Body of pancreas (tissue), 4 donors: ENCODE measurements around the gene SERPINB6. TPM values are rescaled to one million over a fixed set of nuclear protein-coding genes. Genes with fewer than 3 reads are reported as not detected.

Source experiments
- ATAC-seq: fragments of 150-250 bp; one replicate; pipeline ENCODE4 v1.9.1; 2016
- DNase-seq, 4 donors: peaks; one replicate each; pipeline ENCODE4 v3.0.0-alpha.2; 2019
- H3K27ac ChIP-seq, 4 donors: fragments of 200-600 bp; sonication (generic); 1 replicate in 3 of 4; 2 replicates in 1 of 4; pipeline versions ENCODE4 v1.5.1 to v1.6.1; 2016 to 2019; ENCODE audit warnings: mild to moderate bottlenecking in 1 of 4, mixed read lengths in 1 of 4, moderate library complexity in 1 of 4
- H3K27me3 ChIP-seq, 2 donors: fragments of 200-600 bp; sonication (generic); one replicate each; pipeline ENCODE4 v1.6.0; 2016; ENCODE audit warnings: mild to moderate bottlenecking in 1 of 2
- H3K36me3 ChIP-seq, 2 donors: fragments of 200-600 bp; sonication (generic); replicated peaks in 1 of 2; 2 replicates each; pipeline ENCODE4 v1.5.1; 2016; ENCODE audit warnings: low read depth in 2 of 2; ENCODE audit not compliant: insufficient read depth in 1 of 2
- H3K4me1 ChIP-seq: fragments of 200-600 bp; sonication (generic); one replicate; pipeline ENCODE4 v1.6.0; 2016
- H3K4me3 ChIP-seq, 2 donors: fragments of 200-600 bp; sonication (generic); 1 replicate in 1 of 2; 2 replicates in 1 of 2; pipeline ENCODE4 v1.5.1; 2016 to 2019
- H3K9me3 ChIP-seq, 3 donors: fragments of 200-600 bp; sonication (generic); 1 replicate in 2 of 3; 2 replicates in 1 of 3; pipeline ENCODE4 v1.5.1; 2016
- POLR2A ChIP-seq, 3 donors: fragments of 450-650 bp; IDR thresholded peaks; one replicate each; pipeline ENCODE4 v1.6.1; 2016; ENCODE audit warnings: antibody characterized with exemption in 3 of 3, mild to moderate bottlenecking in 2 of 3
- WGBS, 2 donors: methylation state at CpG; one replicate each; pipeline ENCODE4 v1.1.5; 2017; 5-methylcytosine and 5-hydroxymethylcytosine counted together
- intact Hi-C: fragments of 100-400 bp; cut with DNase I; formaldehyde crosslinking; loops from one replicate; pipeline ENCODE4 v1.15.1; 2023
- total RNA-seq, 2 donors: library from RNA; depleted of rRNA; stranded (reverse); fragments of >200 nt; gene quantifications; one replicate each; pipeline ENCODE4 v1.1.0, GENCODE V29; 2016
- TF ChIP-seq, protein P1 (sequence below), 7 experiments: fragments of 450-650 bp in 4 of 7; fragments of 200-600 bp in 3 of 7; sonication (generic) in 3 of 7; IDR thresholded peaks; one replicate each; pipeline ENCODE4 v1.5.1; 2016 to 2019; ENCODE audit warnings: antibody characterized with exemption in 7 of 7

SERPINB6 gene
- total RNA-seq, 2 donors from 2014 or later = 113 to 147 TPM

DNA sequence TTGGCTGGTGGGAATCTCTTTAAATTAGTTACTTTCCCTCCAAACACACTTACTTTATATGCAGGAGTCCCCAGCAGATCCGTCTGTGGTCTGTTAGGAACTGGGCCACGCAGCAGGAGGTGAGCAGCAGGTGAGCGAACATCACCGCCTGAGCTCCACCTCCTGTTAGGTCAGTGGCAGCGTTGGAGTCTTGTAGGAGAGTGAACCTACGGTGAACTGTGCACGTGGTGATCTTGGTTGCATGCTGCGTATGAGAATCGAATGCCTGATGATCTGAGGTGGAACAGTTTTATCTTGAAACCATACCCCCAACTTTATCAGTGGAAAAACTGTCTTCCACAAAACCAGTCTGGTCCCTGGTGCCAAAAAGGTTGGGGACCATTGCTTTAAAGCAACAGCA, 5.0 kb downstream of the SERPINB6 start:
- peak; percentile 30 for ATAC-seq
- H3K27me3 ChIP-seq = no peaks in the 10 kb centered on the region
- no peaks in the 10 kb centered on the region for H3K36me3 ChIP-seq
- no peaks in the 10 kb centered on the region for H3K9me3 ChIP-seq
- DNase-seq = peak; percentile 46 to 66 (median 62)
- H3K4me1 ChIP-seq = peaks cover 44% of the 10 kb centered on the region
- H3K27ac ChIP-seq = peak overlapping the region in 3 of 4 donors; percentile 3 to 56 (median 52)
- no peak overlapping the region for H3K4me3 ChIP-seq
- TF ChIP-seq, protein P1, sequence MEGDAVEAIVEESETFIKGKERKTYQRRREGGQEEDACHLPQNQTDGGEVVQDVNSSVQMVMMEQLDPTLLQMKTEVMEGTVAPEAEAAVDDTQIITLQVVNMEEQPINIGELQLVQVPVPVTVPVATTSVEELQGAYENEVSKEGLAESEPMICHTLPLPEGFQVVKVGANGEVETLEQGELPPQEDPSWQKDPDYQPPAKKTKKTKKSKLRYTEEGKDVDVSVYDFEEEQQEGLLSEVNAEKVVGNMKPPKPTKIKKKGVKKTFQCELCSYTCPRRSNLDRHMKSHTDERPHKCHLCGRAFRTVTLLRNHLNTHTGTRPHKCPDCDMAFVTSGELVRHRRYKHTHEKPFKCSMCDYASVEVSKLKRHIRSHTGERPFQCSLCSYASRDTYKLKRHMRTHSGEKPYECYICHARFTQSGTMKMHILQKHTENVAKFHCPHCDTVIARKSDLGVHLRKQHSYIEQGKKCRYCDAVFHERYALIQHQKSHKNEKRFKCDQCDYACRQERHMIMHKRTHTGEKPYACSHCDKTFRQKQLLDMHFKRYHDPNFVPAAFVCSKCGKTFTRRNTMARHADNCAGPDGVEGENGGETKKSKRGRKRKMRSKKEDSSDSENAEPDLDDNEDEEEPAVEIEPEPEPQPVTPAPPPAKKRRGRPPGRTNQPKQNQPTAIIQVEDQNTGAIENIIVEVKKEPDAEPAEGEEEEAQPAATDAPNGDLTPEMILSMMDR (IDR thresholded peaks at IDR 0.05) = no peak
- peak in 1 of 3 donors; percentile 37 for TF ChIP-seq POLR2A (IDR thresholded peaks at IDR 0.05)
- intact Hi-C loops = no loop called here
- WGBS, 2 donors = 27 to 48% methylated on average over 9 of the region's 9 CpGs

DNA sequence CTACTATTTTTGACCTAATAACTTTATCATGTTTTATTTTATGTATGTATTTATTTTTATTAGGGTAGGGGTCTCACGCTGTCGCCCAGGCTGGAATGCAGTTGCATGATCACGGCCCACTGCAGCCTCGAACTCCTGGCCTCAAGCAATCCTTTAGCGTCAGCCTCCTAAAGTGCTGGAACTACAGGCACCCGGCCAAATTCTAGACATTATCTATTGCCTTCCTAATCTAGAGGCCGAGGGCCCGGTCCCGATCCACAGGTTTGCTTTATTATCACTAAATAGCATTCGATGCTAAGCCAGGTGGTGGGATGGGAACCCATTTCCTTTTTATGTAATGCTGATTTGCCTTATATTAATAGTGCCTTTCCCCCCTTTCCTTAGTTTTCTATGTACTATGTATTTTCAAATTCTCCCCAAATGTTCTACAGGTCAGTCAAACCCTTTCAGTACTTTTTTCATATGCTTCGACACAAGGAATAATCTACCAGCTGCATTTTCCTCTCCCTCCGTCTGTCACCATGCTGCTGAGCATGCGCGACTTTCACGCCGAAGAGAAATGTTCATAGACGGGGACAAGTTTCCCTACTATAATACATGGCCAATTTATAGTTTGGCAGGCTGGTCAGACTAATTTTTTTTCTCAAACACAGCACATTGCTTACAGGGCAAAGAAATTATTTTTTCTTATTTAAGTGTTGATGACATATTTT, 6.4 kb downstream of the SERPINB6 start:
- peaks cover 50% of the 10 kb centered on the region for H3K4me1 ChIP-seq
- H3K27me3 ChIP-seq = no peaks in the 10 kb centered on the region
- WGBS, 2 donors = 72 to 74% methylated on average over 17 of the region's 17 CpGs
- no peaks in the 10 kb centered on the region for H3K9me3 ChIP-seq
- no peaks in the 10 kb centered on the region for H3K36me3 ChIP-seq
- DNase-seq (no peak), ATAC-seq (no peak)
- no peak for TF ChIP-seq POLR2A (IDR thresholded peaks at IDR 0.05)
- TF ChIP-seq, protein P1 (IDR thresholded peaks at IDR 0.05) = no peak
- no peak overlapping the region for H3K4me3 ChIP-seq
- intact Hi-C loops = no loop called here
- no peak overlapping the region for H3K27ac ChIP-seq

DNA sequence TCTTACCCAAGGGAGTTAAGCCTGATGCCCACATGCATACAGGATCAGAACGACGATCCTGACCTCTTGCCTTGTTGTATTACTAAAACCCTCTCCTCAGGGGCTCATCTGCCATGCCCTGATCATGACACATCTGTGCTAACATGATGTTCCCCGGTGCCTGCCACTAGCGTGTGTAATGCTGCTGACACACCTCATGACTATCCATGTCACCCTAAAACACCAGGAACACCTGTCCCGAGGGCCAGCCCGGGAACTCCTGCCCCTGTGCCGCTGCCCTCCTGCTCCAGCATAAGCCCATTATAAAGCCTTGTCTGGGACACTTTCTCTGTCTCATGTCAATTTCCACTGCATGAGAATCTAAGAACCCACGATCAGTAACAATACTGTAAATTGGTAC, 7.6 kb downstream of the SERPINB6 start:
- intact Hi-C loops = no loop called here
- Histone ChIP-seq H3K27ac (peak overlapping the region in 1 of 4 donors; percentile 90), H3K9me3 (no peaks in the 10 kb centered on the region), H3K4me1 (peaks cover 57% of the 10 kb centered on the region), H3K36me3 (no peaks in the 10 kb centered on the region), H3K4me3 (no peak overlapping the region), H3K27me3 (no peaks in the 10 kb centered on the region)
- WGBS, 2 donors = 90 to 98% methylated on average over 8 of the region's 8 CpGs
- DNase-seq = no peak
- ATAC-seq = no peak
- no peak for TF ChIP-seq POLR2A (IDR thresholded peaks at IDR 0.05)
- TF ChIP-seq, protein P1 (IDR thresholded peaks at IDR 0.05) = no peak

GRCh38 chr6:2962636-2963035, 8.7 kb downstream of the SERPINB6 start:
- Histone ChIP-seq H3K9me3 (no peaks in the 10 kb centered on the region), H3K27me3 (no peaks in the 10 kb centered on the region), H3K36me3 (no peaks in the 10 kb centered on the region), H3K4me3 (no peak overlapping the region), H3K4me1 (peaks cover 68% of the 10 kb centered on the region), H3K27ac (peak overlapping the region; percentile 81 to 90 (median 86))
- DNase-seq = peak in 2 of 4 donors; percentile 41 to 76
- intact Hi-C loops = no loop called here
- 17 to 18% methylated on average over 3 of the region's 3 CpGs for WGBS, 2 donors
- ATAC-seq = peak; percentile 69
- TF ChIP-seq, protein P1 (IDR thresholded peaks at IDR 0.05) = no peak
- peak in 2 of 3 donors; percentile 1 to 33 for TF ChIP-seq POLR2A (IDR thresholded peaks at IDR 0.05)

DNA sequence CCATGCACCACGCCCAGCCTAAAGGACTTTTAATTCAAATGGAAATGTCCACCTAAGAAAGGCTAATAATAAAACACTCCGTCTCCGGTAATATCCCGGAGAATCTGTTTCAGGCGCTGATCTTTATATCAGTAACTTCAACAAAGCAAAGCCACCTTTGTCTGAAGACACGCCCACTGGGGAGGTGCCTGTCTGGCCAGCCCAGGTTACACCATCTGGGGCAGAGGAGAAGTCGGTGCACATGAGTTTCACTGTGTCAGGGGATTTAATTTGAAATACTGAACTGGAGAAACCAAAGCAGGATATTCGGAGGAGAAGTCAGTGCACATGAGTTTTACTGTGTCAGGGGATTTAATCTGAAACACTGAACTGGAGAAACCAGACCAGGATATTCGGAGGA, 9.4 kb downstream of the SERPINB6 start:
- ATAC-seq (peak; percentile 84), DNase-seq (peak; percentile 82 to 90 (median 88))
- peak; percentile 16 to 77 (median 77) for TF ChIP-seq POLR2A (IDR thresholded peaks at IDR 0.05)
- TF ChIP-seq, protein P1 (IDR thresholded peaks at IDR 0.05) = no peak
- H3K4me1 ChIP-seq = peaks cover 75% of the 10 kb centered on the region
- H3K27ac ChIP-seq = peak overlapping the region; percentile 81 to 90 (median 86)
- no peaks in the 10 kb centered on the region for H3K36me3 ChIP-seq
- peak overlapping the region; percentile 7 to 17 for H3K4me3 ChIP-seq
- 19 to 29% methylated on average over 9 of the region's 9 CpGs for WGBS, 2 donors
- no peaks in the 10 kb centered on the region for H3K9me3 ChIP-seq
- intact Hi-C loops = no loop called here
- H3K27me3 ChIP-seq = no peaks in the 10 kb centered on the region
